Measurements from ENCODE around the gene APOB. TPM values are rescaled to one million over a fixed set of nuclear protein-coding genes. Genes with fewer than 3 reads are reported as not detected.

Gene APOB
- total RNA-seq, 3 donors from 2014 or later (not counting 1 experiment from before 2014, with no cell fraction given), result not detected

- DNase-seq (no peak), ATAC-seq (no peak)
- Mint-ChIP-seq H3K27ac (no peak overlapping the region), H3K9me3 (no peaks in the 10 kb centered on the region), H3K36me3 (no peaks in the 10 kb centered on the region), H3K4me3 (no peak overlapping the region), H3K27me3 (ENCODE audit: low read depth in 2 of 2) (no peaks in the 10 kb centered on the region), H3K4me1 (no peaks in the 10 kb centered on the region)
- Histone ChIP-seq H3K4me3 (ENCODE audit: low read length) (no peak overlapping the region), H3K27me3 (ENCODE audit: control insufficient read depth, insufficient read depth, low read length) (no peaks in the 10 kb centered on the region), H3K27ac (ENCODE audit: low read length) (no peak overlapping the region), H3K9me3 (ENCODE audit: control insufficient read depth, insufficient read depth, low read length) (no peaks in the 10 kb centered on the region), H3K36me3 (ENCODE audit: control insufficient read depth, insufficient read depth, low read length) (no peaks in the 10 kb centered on the region), H3K4me1 (ENCODE audit: control insufficient read depth, insufficient read depth, low read length) (no peaks in the 10 kb centered on the region)
- no peak for TF ChIP-seq CTCF (IDR thresholded peaks at IDR 0.05)
- 77% methylated on average over 4 of the region's 4 CpGs for WGBS (ENCODE audit: insufficient coverage)
- intact Hi-C loops (cut with micrococcal nuclease), result no loop called here
Observed at GRCh38 chr2:20988905-20989304, 55.0 kb downstream of the APOB start.

- no peak for ATAC-seq
Observed at GRCh38 chr2:20986024-20986939, 57.6 kb downstream of the APOB start.

GRCh38 chr2:20985062-20985461 lies 58.8 kb downstream of the APOB start:
- Histone ChIP-seq H3K9me3 (ENCODE audit: control insufficient read depth, insufficient read depth, low read length) (no peaks in the 10 kb centered on the region), H3K27me3 (ENCODE audit: control insufficient read depth, insufficient read depth, low read length) (no peaks in the 10 kb centered on the region), H3K27ac (ENCODE audit: low read length) (no peak overlapping the region), H3K4me1 (ENCODE audit: control insufficient read depth, insufficient read depth, low read length) (no peaks in the 10 kb centered on the region), H3K36me3 (ENCODE audit: control insufficient read depth, insufficient read depth, low read length) (no peaks in the 10 kb centered on the region), H3K4me3 (ENCODE audit: low read length) (no peak overlapping the region)
- Mint-ChIP-seq H3K27ac (no peak overlapping the region), H3K36me3 (no peaks in the 10 kb centered on the region), H3K4me1 (no peaks in the 10 kb centered on the region), H3K9me3 (no peaks in the 10 kb centered on the region), H3K4me3 (no peak overlapping the region), H3K27me3 (ENCODE audit: low read depth in 2 of 2) (peaks cover 9 to 10% of the 10 kb centered on the region in 2 donors)
- intact Hi-C loops (cut with micrococcal nuclease), result no loop called here
- ATAC-seq, result no peak
- DNase-seq, result no peak
- WGBS (ENCODE audit: insufficient coverage), result 57% methylated on average over 5 of the region's 5 CpGs
- no peak for TF ChIP-seq CTCF (IDR thresholded peaks at IDR 0.05)

More at GRCh38 chr2:20986024-20986939, 57.6 kb downstream of the APOB start:
- H3K27ac ChIP-seq (ENCODE audit: low read length), result no peak overlapping the region
- no peak for TF ChIP-seq CTCF (IDR thresholded peaks at IDR 0.05)
- WGBS (ENCODE audit: insufficient coverage), result 76% methylated on average over 5 of the region's 5 CpGs
- no peaks in the 10 kb centered on the region for H3K4me1 Mint-ChIP-seq
- no peak overlapping the region for H3K4me3 ChIP-seq (ENCODE audit: low read length)
- no peak for DNase-seq
- no peaks in the 10 kb centered on the region for H3K9me3 Mint-ChIP-seq
- no peaks in the 10 kb centered on the region for H3K27me3 ChIP-seq (ENCODE audit: control insufficient read depth, insufficient read depth, low read length)
- no peaks in the 10 kb centered on the region for H3K9me3 ChIP-seq (ENCODE audit: control insufficient read depth, insufficient read depth, low read length)
- intact Hi-C loops (cut with micrococcal nuclease), result no loop called here
- H3K27me3 Mint-ChIP-seq (ENCODE audit: low read depth in 2 of 2), result peaks cover 9% of the 10 kb centered on the region in 2 donors
- H3K4me3 Mint-ChIP-seq, result no peak overlapping the region
- no peaks in the 10 kb centered on the region for H3K4me1 ChIP-seq (ENCODE audit: control insufficient read depth, insufficient read depth, low read length)
- H3K27ac Mint-ChIP-seq, result no peak overlapping the region
- H3K36me3 ChIP-seq (ENCODE audit: control insufficient read depth, insufficient read depth, low read length), result no peaks in the 10 kb centered on the region
- no peaks in the 10 kb centered on the region for H3K36me3 Mint-ChIP-seq
